CD14-positive monocyte (primary cell): ENCODE data around the gene ZBTB17. TPM values are rescaled to one million over a fixed set of nuclear protein-coding genes. Genes with fewer than 3 reads are reported as not detected.
"Not testable (repeated sequence)": the region's sequence is repeated elsewhere in the genome, so short reads cannot be mapped to it uniquely, and the experiment has no call there.

Experiments used
- DNase-seq, 3 donors: peaks; one replicate each; pipeline ENCODE4 v3.0.0-alpha.2; 2011 to 2022
- H2AFZ ChIP-seq: 2 replicates; pipeline ENCODE4 v1.6.0; 2012; ENCODE audit warnings: mild to moderate bottlenecking, low read depth, low read length, inconsistent platforms; ENCODE audit not compliant: insufficient read depth, poor library complexity, severe bottlenecking
- H3K27ac ChIP-seq, 2 donors: 1 replicate in 1 of 2; 2 replicates in 1 of 2; pipeline ENCODE4 v1.5.1; 2012 to 2013; ENCODE audit warnings: low read length in 2 of 2, control low read depth in 1 of 2, inconsistent platforms in 1 of 2, low read depth in 1 of 2, mild to moderate bottlenecking in 1 of 2
- H3K27me3 ChIP-seq, 2 donors: one replicate each; pipeline versions ENCODE4 v1.6.0 to v1.6.1; 2011 to 2013; ENCODE audit warnings: low read length in 2 of 2; ENCODE audit not compliant: control insufficient read depth in 2 of 2, insufficient read depth in 2 of 2
- H3K36me3 ChIP-seq, 2 donors: replicated peaks in 1 of 2; 1 replicate in 1 of 2; 2 replicates in 1 of 2; pipeline versions ENCODE4 v1.5.1 to v1.6.1; 2012 to 2013; ENCODE audit warnings: low read length in 2 of 2, control low read depth in 1 of 2, inconsistent platforms in 1 of 2, mild to moderate bottlenecking in 1 of 2; ENCODE audit not compliant: insufficient read depth in 2 of 2, control insufficient read depth in 1 of 2
- H3K4me1 ChIP-seq, 2 donors: 1 replicate in 1 of 2; 2 replicates in 1 of 2; pipeline versions ENCODE4 v1.5.1 to v1.6.1; 2012 to 2013; ENCODE audit warnings: low read length in 2 of 2, control low read depth in 1 of 2, inconsistent platforms in 1 of 2, mild to moderate bottlenecking in 1 of 2, moderate library complexity in 1 of 2; ENCODE audit not compliant: insufficient read depth in 2 of 2, control insufficient read depth in 1 of 2
- H3K4me2 ChIP-seq: replicated peaks from 2 replicates; pipeline ENCODE3; 2012; ENCODE audit warnings: low read length, moderate library complexity, mild to moderate bottlenecking; ENCODE audit not compliant: poor library complexity, severe bottlenecking; ENCODE audit errors: extremely low read depth
- H3K4me3 ChIP-seq, 3 experiments: fragments of 200-600 bp in 1 of 3; sonication (generic) in 1 of 3; replicated peaks in 1 of 3; 1 replicate in 2 of 3; 2 replicates in 1 of 3; pipeline ENCODE4 v1.5.1; 2011 to 2013; ENCODE audit warnings: low read length in 3 of 3, mild to moderate bottlenecking in 3 of 3, control low read depth in 2 of 3, low read depth in 2 of 3, inconsistent platforms in 1 of 3, moderate library complexity in 1 of 3
- H3K79me2 ChIP-seq: 2 replicates; pipeline ENCODE4 v1.6.0; 2012; ENCODE audit warnings: mild to moderate bottlenecking, control low read depth, inconsistent platforms, low read length, moderate library complexity; ENCODE audit not compliant: insufficient read depth
- H3K9ac ChIP-seq: 2 replicates; pipeline ENCODE4 v1.6.0; 2017; ENCODE audit warnings: low read length, mild to moderate bottlenecking; ENCODE audit not compliant: insufficient read depth, poor library complexity, severe bottlenecking
- H3K9me3 ChIP-seq, 2 donors: replicated peaks in 1 of 2; 1 replicate in 1 of 2; 2 replicates in 1 of 2; pipeline versions ENCODE4 v1.5.1 to v1.6.1; 2012 to 2013; ENCODE audit warnings: low read length in 2 of 2, control low read depth in 1 of 2; ENCODE audit not compliant: control insufficient read depth in 1 of 2, insufficient read depth in 1 of 2
- H4K20me1 ChIP-seq: 2 replicates; pipeline ENCODE4 v1.6.0; 2012; ENCODE audit warnings: mild to moderate bottlenecking, low read length, control low read depth, moderate library complexity; ENCODE audit not compliant: insufficient read depth
- H3K27ac Mint-ChIP-seq, 7 donors: one replicate each; pipeline ENCODE4 v1.8.0; 2020; ENCODE audit warnings: mild to moderate bottlenecking in 7 of 7, mixed read lengths in 7 of 7, moderate library complexity in 6 of 7, inconsistent platforms in 2 of 7
- H3K27me3 Mint-ChIP-seq, 3 donors: one replicate each; pipeline ENCODE4 v1.8.0; 2021 to 2022; ENCODE audit warnings: low read depth in 3 of 3, mild to moderate bottlenecking in 3 of 3, mixed read lengths in 3 of 3, moderate library complexity in 3 of 3, inconsistent platforms in 1 of 3
- H3K36me3 Mint-ChIP-seq, 2 donors: one replicate each; pipeline ENCODE4 v1.8.0; 2020; ENCODE audit warnings: mixed read lengths in 2 of 2, inconsistent platforms in 1 of 2, mild to moderate bottlenecking in 1 of 2
- H3K4me1 Mint-ChIP-seq: one replicate; pipeline ENCODE4 v1.8.0; 2020; ENCODE audit warnings: mild to moderate bottlenecking, mixed read lengths
- H3K4me3 Mint-ChIP-seq, 2 donors: one replicate each; pipeline ENCODE4 v1.8.0; 2020; ENCODE audit warnings: mild to moderate bottlenecking in 2 of 2, mixed read lengths in 2 of 2, moderate library complexity in 1 of 2
- H3K9me3 Mint-ChIP-seq, 7 donors: one replicate each; pipeline ENCODE4 v1.8.0; 2020 to 2022; ENCODE audit warnings: mixed read lengths in 7 of 7, mild to moderate bottlenecking in 6 of 7, moderate library complexity in 6 of 7, inconsistent platforms in 2 of 7
- CTCF ChIP-seq: fragments of 200-600 bp; IDR thresholded peaks from one replicate; pipeline ENCODE4 v1.8.0; 2022; ENCODE audit warnings: antibody characterized with exemption, mild to moderate bottlenecking
- WGBS: methylation state at CpG from one replicate; pipeline ENCODE4 v1.1.5; 2013; ENCODE audit warnings: missing lambda C conversion rate; ENCODE audit not compliant: insufficient coverage; 5-methylcytosine and 5-hydroxymethylcytosine counted together
- intact Hi-C, 2 donors: fragments of 100-400 bp; cut with micrococcal nuclease; formaldehyde crosslinking; loops; one replicate each; pipeline versions ENCODE4 v1.15.0 to v1.15.1; 2023
- polyA plus RNA-seq, 3 donors: library from polyadenylated mRNA; depleted of rRNA in 1 of 3; unstranded in 2 of 3; stranded (reverse) in 1 of 3; fragments of 300-500 nt in 2 of 3; fragments of >200 nt in 1 of 3; fragmentation: Illumina TruSeq in 2 of 3; gene quantifications; 1 replicate in 2 of 3; 2 replicates in 1 of 3; pipeline ENCODE4 v1.2.3, GENCODE V29; 2012 to 2021

The ZBTB17 gene
- polyA plus RNA-seq, 3 donors = 2.8 to 93.3 (median 7.6) TPM

- no peaks in the 10 kb centered on the region for H3K36me3 Mint-ChIP-seq
- Histone ChIP-seq H3K4me1 (peaks cover 0 to 13% of the 10 kb centered on the region in 2 donors), H4K20me1 (no peaks in the 10 kb centered on the region), H3K79me2 (no peaks in the 10 kb centered on the region), H2AFZ (no peak overlapping the region), H3K27me3 (peaks cover 0 to 5% of the 10 kb centered on the region in 2 donors), H3K4me2 (no peak overlapping the region), H3K27ac (no peak overlapping the region), H3K4me3 (no peak overlapping the region), H3K9ac (no peak overlapping the region), H3K36me3 (no peaks in the 10 kb centered on the region), H3K9me3 (no peaks in the 10 kb centered on the region)
- peaks cover 8 to 32% (median 21%) of the 10 kb centered on the region in 3 donors for H3K27me3 Mint-ChIP-seq
- no peak for TF ChIP-seq CTCF
- intact Hi-C loops = no loop called here
- H3K27ac Mint-ChIP-seq = peak overlapping the region in 1 of 7 donors; percentile 62
- peaks cover 6% of the 10 kb centered on the region for H3K4me1 Mint-ChIP-seq
- H3K4me3 Mint-ChIP-seq = peak overlapping the region in 1 of 2 donors; percentile 33
- H3K9me3 Mint-ChIP-seq = no peaks in the 10 kb centered on the region
- no peak for DNase-seq
- 83% methylated on average over 2 of the region's 11 CpGs for WGBS
Measured at GRCh38 chr1:16022393-16022792, 46.5 kb upstream of the ZBTB17 start.

GRCh38 chr1:16021681-16022080, 45.8 kb upstream of the ZBTB17 start, which contains the start of gene CLCNKA:
Gene CLCNKA (plus strand): TSS chr1:16022036. CDS start chr1:16022620, 584 bp downstream.
- intact Hi-C loops = no loop called here
- H3K9ac ChIP-seq = no peak within 1 kb of the TSS
- no peaks in the 10 kb centered on the region for H3K36me3 ChIP-seq
- peaks cover 0 to 9% of the 10 kb centered on the region in 2 donors for H3K4me1 ChIP-seq
- no peak within 1 kb of the TSS for H2AFZ ChIP-seq
- no peaks in the 10 kb centered on the region for H3K27me3 ChIP-seq
- H3K79me2 ChIP-seq = no peaks in the 10 kb centered on the region
- no peak for DNase-seq
- no peaks in the 10 kb centered on the region for H4K20me1 ChIP-seq
- peak within 1 kb of the TSS in 3 of 7 donors; percentile 11 to 66 (median 62) for H3K27ac Mint-ChIP-seq
- no peak for TF ChIP-seq CTCF
- no peaks in the 10 kb centered on the region for H3K9me3 ChIP-seq
- H3K4me3 Mint-ChIP-seq = peak within 1 kb of the TSS in 1 of 2 donors; percentile 33
- H3K4me3 ChIP-seq = no peak within 1 kb of the TSS
- no peaks in the 10 kb centered on the region for H3K9me3 Mint-ChIP-seq
- H3K36me3 Mint-ChIP-seq = no peaks in the 10 kb centered on the region
- H3K4me2 ChIP-seq = no peak within 1 kb of the TSS
- 78% methylated on average over 5 of the region's 6 CpGs for WGBS
- H3K27ac ChIP-seq = no peak within 1 kb of the TSS
- peaks cover 6% of the 10 kb centered on the region for H3K4me1 Mint-ChIP-seq
- peaks cover 8 to 26% (median 21%) of the 10 kb centered on the region in 3 donors for H3K27me3 Mint-ChIP-seq

- H3K36me3 Mint-ChIP-seq, H3K9me3 Mint-ChIP-seq, H3K4me1 Mint-ChIP-seq, intact Hi-C loops, H3K27ac Mint-ChIP-seq, H3K36me3 ChIP-seq, H2AFZ ChIP-seq, H3K9ac ChIP-seq, H3K4me3 Mint-ChIP-seq, H3K4me2 ChIP-seq, H3K79me2 ChIP-seq, H3K4me3 ChIP-seq, DNase-seq, H3K4me1 ChIP-seq, H3K9me3 ChIP-seq, H3K27ac ChIP-seq, H4K20me1 ChIP-seq, H3K27me3 ChIP-seq: not testable (repeated sequence)
- H3K27me3 Mint-ChIP-seq = peaks cover 6 to 25% (median 22%) of the 10 kb centered on the region in 3 donors
- 100% methylated on average over 1 of the region's 9 CpGs for WGBS
Measured at GRCh38 chr1:16020878-16021277, 45.0 kb upstream of the ZBTB17 start.
